Dermis microvascular lymphatic vessel endothelial cell (primary cell): ENCODE results near the gene ELOVL1. TPM values are rescaled to one million over a fixed set of nuclear protein-coding genes. Genes with fewer than 3 reads are reported as not detected.
A peak's percentile ranks its signal among the peaks of the same experiment; 100 is the strongest.

Experiments
- DNase-seq, 2 donors: peaks; one replicate each; pipeline versions ENCODE4 v3.0.0 to v3.0.0-alpha.2; 2010; ENCODE audit warnings: low read depth in 2 of 2
- total RNA-seq: library from RNA; depleted of rRNA; stranded (reverse); fragments of >200 nt; gene quantifications from 2 replicates; pipeline ENCODE4 v1.2.1, GENCODE V29; 2014

ELOVL1 gene
- total RNA-seq, 1 donor from 2014 or later: 51.1 TPM

GRCh38 chr1:43358121-43358745 is 9.6 kb downstream of the ELOVL1 start:
- peak in 1 of 2 donors; percentile 60 for DNase-seq

GRCh38 chr1:43357251-43357650 is 10.6 kb downstream of the ELOVL1 start:
- no peak for DNase-seq

GRCh38 chr1:43354936-43355335 is 12.9 kb downstream of the ELOVL1 start:
- DNase-seq: no peak

GRCh38 chr1:43354471-43354870 is 13.3 kb downstream of the ELOVL1 start:
- DNase-seq: no peak

- DNase-seq: no peak
These were observed 14.9 kb downstream of the ELOVL1 start for GRCh38 chr1:43352881-43353280.

GRCh38 chr1:43352351-43352705 is 15.5 kb downstream of the ELOVL1 start:
- DNase-seq: no peak

- DNase-seq: no peak
These were observed 16.1 kb downstream of the ELOVL1 start for GRCh38 chr1:43351421-43352350.

GRCh38 chr1:43350976-43351375 is 16.8 kb downstream of the ELOVL1 start:
- no peak for DNase-seq

- DNase-seq: no peak
These were observed 18.1 kb downstream of the ELOVL1 start for GRCh38 chr1:43349594-43350306.

- peak in 1 of 2 donors; percentile 73 for DNase-seq
These were observed 18.8 kb downstream of the ELOVL1 start for GRCh38 chr1:43348809-43349593.

- DNase-seq: no peak
These were observed 19.4 kb downstream of the ELOVL1 start for GRCh38 chr1:43348343-43348808.

GRCh38 chr1:43346636-43347035 is 21.2 kb downstream of the ELOVL1 start:
- no peak for DNase-seq

- DNase-seq: peak in 1 of 2 donors; percentile 60
These were observed 22.7 kb downstream of the ELOVL1 start for GRCh38 chr1:43345120-43345519.

- DNase-seq: peak; percentile 85 to 91
These were observed 23.5 kb downstream of the ELOVL1 start for GRCh38 chr1:43344267-43344850.

GRCh38 chr1:43340559-43340958 is 27.3 kb downstream of the ELOVL1 start:
- no peak for DNase-seq

GRCh38 chr1:43339584-43340232 is 28.1 kb downstream of the ELOVL1 start:
- no peak for DNase-seq

GRCh38 chr1:43338001-43338400 is 29.8 kb downstream of the ELOVL1 start:
- DNase-seq: no peak

- DNase-seq: no peak
These were observed 30.2 kb downstream of the ELOVL1 start, which contains the start of gene MPL for GRCh38 chr1:43337588-43337987. Gene MPL, plus strand, starts transcription at chr1:43337818. Its CDS starts 31 bp downstream, at chr1:43337849.

- DNase-seq: no peak
These were observed 33.2 kb downstream of the ELOVL1 start for GRCh38 chr1:43334453-43335205.
